Uterus (tissue), 2 donors: ENCODE data around the gene MAL.

Source experiments
- POLR2A ChIP-seq, 2 donors: fragments of 450-650 bp; IDR thresholded peaks; one replicate each; pipeline ENCODE4 v1.6.1; 2016; ENCODE audit warnings: antibody characterized with exemption in 2 of 2, mild to moderate bottlenecking in 1 of 2, moderate library complexity in 1 of 2
- TF ChIP-seq, protein P1 (sequence below), 4 experiments: fragments of 200-600 bp in 2 of 4; fragments of 450-650 bp in 2 of 4; sonication (generic) in 2 of 4; IDR thresholded peaks; one replicate each; pipeline ENCODE4 v1.5.1; 2016 to 2019; ENCODE audit warnings: antibody characterized with exemption in 4 of 4, mild to moderate bottlenecking in 2 of 4, moderate library complexity in 1 of 4

DNA sequence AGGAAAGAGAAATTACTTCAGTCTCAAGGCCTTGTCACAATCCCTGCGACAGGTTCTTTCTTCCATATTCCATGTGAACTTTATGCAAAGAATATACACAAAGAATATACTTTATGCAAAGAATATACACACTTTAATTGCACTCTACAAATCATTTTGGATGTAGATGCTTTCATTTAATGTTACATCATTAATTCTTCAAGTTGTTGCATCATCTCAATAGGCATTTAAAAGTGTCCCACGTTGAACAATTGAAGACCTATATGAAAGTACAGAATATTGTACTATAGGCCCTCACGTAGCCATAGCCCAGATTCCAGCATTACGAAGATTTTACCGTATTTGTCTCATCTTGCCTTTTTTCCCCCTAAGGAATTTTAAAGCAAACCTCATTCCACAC is 33.1 kb upstream of the MAL start:
- TF ChIP-seq, protein P1, sequence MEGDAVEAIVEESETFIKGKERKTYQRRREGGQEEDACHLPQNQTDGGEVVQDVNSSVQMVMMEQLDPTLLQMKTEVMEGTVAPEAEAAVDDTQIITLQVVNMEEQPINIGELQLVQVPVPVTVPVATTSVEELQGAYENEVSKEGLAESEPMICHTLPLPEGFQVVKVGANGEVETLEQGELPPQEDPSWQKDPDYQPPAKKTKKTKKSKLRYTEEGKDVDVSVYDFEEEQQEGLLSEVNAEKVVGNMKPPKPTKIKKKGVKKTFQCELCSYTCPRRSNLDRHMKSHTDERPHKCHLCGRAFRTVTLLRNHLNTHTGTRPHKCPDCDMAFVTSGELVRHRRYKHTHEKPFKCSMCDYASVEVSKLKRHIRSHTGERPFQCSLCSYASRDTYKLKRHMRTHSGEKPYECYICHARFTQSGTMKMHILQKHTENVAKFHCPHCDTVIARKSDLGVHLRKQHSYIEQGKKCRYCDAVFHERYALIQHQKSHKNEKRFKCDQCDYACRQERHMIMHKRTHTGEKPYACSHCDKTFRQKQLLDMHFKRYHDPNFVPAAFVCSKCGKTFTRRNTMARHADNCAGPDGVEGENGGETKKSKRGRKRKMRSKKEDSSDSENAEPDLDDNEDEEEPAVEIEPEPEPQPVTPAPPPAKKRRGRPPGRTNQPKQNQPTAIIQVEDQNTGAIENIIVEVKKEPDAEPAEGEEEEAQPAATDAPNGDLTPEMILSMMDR (IDR thresholded peaks at IDR 0.05): no peak
- no peak for TF ChIP-seq POLR2A (IDR thresholded peaks at IDR 0.05)
